A673 (cell line): ENCODE results near the gene EVA1A.

Source experiments
- EZH2 ChIP-seq: fragments of 200-600 bp; sonication (generic); IDR thresholded peaks from 2 replicates; pipeline ENCODE4 v1.6.1; 2017; ENCODE audit warnings: borderline replicate concordance, low read depth, mild to moderate bottlenecking, mixed read lengths, antibody characterized with exemption, low read length; ENCODE audit not compliant: poor library complexity, severe bottlenecking
- TF ChIP-seq, protein P1 (sequence below): fragments of 300-800, 200-600 bp; sonication (generic); conservative IDR thresholded peaks from 2 replicates; pipeline ENCODE4 v1.5.1; 2017; ENCODE audit warnings: low read depth, mild to moderate bottlenecking, antibody characterized with exemption, low read length, moderate library complexity, mixed read lengths

DNA sequence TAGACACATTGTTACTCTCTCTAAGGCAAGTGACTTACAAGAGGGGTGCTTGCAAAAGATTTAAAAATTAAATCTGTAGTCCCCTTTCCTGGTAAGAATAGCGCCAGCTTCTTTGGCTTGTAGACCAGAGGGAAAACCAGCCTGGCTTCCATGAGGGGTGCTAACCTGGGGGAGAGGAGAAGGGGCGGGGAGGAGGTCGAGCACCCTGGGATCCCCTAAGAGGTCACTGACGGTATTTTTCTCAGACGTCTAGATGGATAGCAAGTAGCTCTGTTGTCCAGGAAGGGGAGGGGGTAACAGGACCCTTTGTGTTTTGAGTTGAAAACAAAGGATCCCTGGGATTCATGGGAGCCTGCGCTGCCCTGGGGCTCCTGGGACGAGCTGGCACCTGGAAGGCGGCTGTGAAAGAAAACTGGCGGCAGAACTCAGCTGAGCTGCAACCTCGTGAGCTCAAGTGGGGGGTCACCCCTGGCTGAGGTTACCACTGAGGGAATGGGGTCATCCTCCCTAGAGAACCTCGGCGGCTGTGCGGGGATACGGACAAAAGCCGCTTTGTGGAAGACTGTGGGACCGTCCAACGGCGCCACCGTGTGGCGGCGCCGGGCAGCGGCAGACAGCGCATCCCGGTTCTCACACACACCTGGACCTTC lies 48.1 kb upstream of the EVA1A start:
- TF ChIP-seq, protein P1, sequence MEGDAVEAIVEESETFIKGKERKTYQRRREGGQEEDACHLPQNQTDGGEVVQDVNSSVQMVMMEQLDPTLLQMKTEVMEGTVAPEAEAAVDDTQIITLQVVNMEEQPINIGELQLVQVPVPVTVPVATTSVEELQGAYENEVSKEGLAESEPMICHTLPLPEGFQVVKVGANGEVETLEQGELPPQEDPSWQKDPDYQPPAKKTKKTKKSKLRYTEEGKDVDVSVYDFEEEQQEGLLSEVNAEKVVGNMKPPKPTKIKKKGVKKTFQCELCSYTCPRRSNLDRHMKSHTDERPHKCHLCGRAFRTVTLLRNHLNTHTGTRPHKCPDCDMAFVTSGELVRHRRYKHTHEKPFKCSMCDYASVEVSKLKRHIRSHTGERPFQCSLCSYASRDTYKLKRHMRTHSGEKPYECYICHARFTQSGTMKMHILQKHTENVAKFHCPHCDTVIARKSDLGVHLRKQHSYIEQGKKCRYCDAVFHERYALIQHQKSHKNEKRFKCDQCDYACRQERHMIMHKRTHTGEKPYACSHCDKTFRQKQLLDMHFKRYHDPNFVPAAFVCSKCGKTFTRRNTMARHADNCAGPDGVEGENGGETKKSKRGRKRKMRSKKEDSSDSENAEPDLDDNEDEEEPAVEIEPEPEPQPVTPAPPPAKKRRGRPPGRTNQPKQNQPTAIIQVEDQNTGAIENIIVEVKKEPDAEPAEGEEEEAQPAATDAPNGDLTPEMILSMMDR, result peak; percentile 97
- no peak for TF ChIP-seq EZH2
